ENCODE results near the gene CTBP2. TPM values are rescaled to one million over a fixed set of nuclear protein-coding genes. Genes with fewer than 3 reads are reported as not detected.

CTBP2 gene
- total RNA-seq, 1 experiment from 2014 or later, result 97.2 TPM

DNA sequence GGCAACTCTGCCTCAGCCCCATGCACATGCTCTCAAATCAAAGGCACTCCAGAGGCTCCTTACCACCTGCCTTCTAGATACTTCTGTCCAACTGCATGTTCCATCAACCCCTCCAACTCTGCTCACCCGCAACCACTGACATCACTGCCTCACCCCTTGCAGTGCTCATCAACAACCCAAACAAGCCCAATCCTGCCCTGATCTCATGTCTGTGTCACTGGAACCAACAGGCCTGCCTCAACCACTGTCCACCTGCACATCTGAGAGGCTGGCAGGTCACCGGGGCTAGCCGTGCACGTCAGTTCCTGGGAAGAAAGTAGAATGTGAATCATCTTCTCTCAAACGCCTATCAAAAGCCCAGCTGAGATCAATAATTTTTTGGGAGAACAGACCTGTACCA is 33.3 kb downstream of the CTBP2 start:
- no TSS peak for BruUV-seq (replicated peaks)
- no peaks in the 10 kb centered on the region for H3K4me1 ChIP-seq
- Mint-ChIP-seq H3K9me3 (ENCODE audit: unreplicated experiment) (no peaks in the 10 kb centered on the region), H3K27ac (ENCODE audit: unreplicated experiment) (no peak overlapping the region), H3K27me3 (ENCODE audit: insufficient read depth, unreplicated experiment) (no peaks in the 10 kb centered on the region), H3K4me3 (ENCODE audit: unreplicated experiment) (no peak overlapping the region), H3K36me3 (ENCODE audit: insufficient read depth, unreplicated experiment) (peaks cover 60% of the 10 kb centered on the region), H3K4me1 (ENCODE audit: low read depth, unreplicated experiment) (peaks cover 6% of the 10 kb centered on the region)
- no peaks in the 10 kb centered on the region for H3K27me3 ChIP-seq (replicated peaks; ENCODE audit: control insufficient read depth, insufficient read depth, low read length)
- H3K36me3 ChIP-seq (ENCODE audit: control insufficient read depth, insufficient read depth, low read length), result peaks cover 2% of the 10 kb centered on the region
- no peak for DNase-seq
- intact Hi-C loops (cut with micrococcal nuclease; ENCODE audit: unreplicated experiment), result no loop called here
- CTCF ChIA-PET, result no interaction called here
- TF ChIP-seq, protein P1, sequence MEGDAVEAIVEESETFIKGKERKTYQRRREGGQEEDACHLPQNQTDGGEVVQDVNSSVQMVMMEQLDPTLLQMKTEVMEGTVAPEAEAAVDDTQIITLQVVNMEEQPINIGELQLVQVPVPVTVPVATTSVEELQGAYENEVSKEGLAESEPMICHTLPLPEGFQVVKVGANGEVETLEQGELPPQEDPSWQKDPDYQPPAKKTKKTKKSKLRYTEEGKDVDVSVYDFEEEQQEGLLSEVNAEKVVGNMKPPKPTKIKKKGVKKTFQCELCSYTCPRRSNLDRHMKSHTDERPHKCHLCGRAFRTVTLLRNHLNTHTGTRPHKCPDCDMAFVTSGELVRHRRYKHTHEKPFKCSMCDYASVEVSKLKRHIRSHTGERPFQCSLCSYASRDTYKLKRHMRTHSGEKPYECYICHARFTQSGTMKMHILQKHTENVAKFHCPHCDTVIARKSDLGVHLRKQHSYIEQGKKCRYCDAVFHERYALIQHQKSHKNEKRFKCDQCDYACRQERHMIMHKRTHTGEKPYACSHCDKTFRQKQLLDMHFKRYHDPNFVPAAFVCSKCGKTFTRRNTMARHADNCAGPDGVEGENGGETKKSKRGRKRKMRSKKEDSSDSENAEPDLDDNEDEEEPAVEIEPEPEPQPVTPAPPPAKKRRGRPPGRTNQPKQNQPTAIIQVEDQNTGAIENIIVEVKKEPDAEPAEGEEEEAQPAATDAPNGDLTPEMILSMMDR (IDR thresholded peaks at IDR 0.05; ENCODE audit: insufficient read depth in 1 of 2, low read depth in 1 of 2, low read length in 1 of 2, severe bottlenecking in 1 of 2, unreplicated experiment in 1 of 2), result no peak
- no peak overlapping the region for H3K4me3 ChIP-seq (ENCODE audit: low read depth, low read length)
- no peaks in the 10 kb centered on the region for H3K9me3 ChIP-seq
- POLR2A ChIA-PET, result no interaction called here

DNA sequence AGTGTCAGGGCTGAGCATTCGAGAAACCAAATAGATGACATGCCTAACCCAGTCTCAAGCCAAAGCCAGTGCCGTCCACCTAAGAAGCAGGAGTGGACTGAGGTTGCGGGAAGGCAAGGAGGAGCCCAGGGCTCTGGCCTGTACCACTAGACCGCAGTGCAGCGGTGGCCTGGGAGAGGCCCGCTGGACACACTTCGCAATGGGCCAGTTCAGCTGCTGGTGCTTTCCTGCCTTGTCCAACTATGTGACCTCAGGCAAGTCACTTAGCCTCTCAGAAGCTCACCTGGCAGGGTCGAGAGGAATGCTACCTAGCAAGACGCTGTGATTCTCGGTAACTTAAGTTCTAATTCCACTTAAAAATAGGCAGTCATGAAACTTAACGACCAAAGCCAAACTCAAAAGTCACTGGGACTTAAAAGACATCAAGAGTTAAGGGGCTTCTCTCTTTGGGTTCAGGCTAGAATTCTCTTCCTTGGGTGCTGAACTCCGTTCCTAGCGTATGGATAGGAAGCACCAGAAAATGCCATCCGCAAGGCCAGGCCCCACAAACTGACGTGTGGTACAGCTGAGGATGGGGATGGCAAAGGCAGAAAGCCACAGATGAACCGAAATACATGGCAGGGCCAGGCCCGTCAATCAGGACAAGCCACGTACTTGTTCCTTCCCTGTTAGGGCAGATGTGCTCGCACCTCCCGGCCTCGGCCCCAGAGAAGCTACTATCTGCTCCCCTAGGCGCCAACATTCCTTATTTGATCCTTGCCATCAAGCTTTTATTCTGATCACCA is 34.2 kb downstream of the CTBP2 start:
- no peaks in the 10 kb centered on the region for H3K27me3 Mint-ChIP-seq (ENCODE audit: insufficient read depth, unreplicated experiment)
- peaks cover 60% of the 10 kb centered on the region for H3K36me3 Mint-ChIP-seq (ENCODE audit: insufficient read depth, unreplicated experiment)
- no TSS peak for BruUV-seq (replicated peaks)
- H3K27ac Mint-ChIP-seq (ENCODE audit: unreplicated experiment), result no peak overlapping the region
- H3K9me3 Mint-ChIP-seq (ENCODE audit: unreplicated experiment), result no peaks in the 10 kb centered on the region
- peaks cover 6% of the 10 kb centered on the region for H3K4me1 Mint-ChIP-seq (ENCODE audit: low read depth, unreplicated experiment)
- no peaks in the 10 kb centered on the region for H3K4me1 ChIP-seq
- no peaks in the 10 kb centered on the region for H3K27me3 ChIP-seq (replicated peaks; ENCODE audit: control insufficient read depth, insufficient read depth, low read length)
- no peak for DNase-seq
- CTCF ChIA-PET, result interaction anchor here (0.7 kb wide), 1 partner anchor 78 kb away, joined by 3 read pairs; no protein-coding TSS in a partner anchor
- POLR2A ChIA-PET, result no interaction called here
- TF ChIP-seq, protein P1 (IDR thresholded peaks at IDR 0.05; ENCODE audit: insufficient read depth in 1 of 2, low read depth in 1 of 2, low read length in 1 of 2, severe bottlenecking in 1 of 2, unreplicated experiment in 1 of 2), result no peak
- intact Hi-C loops (cut with micrococcal nuclease; ENCODE audit: unreplicated experiment), result no loop called here
- H3K4me3 ChIP-seq (ENCODE audit: low read depth, low read length), result no peak overlapping the region
- H3K9me3 ChIP-seq, result no peaks in the 10 kb centered on the region
- H3K36me3 ChIP-seq (ENCODE audit: control insufficient read depth, insufficient read depth, low read length), result peaks cover 2% of the 10 kb centered on the region
- no peak overlapping the region for H3K4me3 Mint-ChIP-seq (ENCODE audit: unreplicated experiment)

DNA sequence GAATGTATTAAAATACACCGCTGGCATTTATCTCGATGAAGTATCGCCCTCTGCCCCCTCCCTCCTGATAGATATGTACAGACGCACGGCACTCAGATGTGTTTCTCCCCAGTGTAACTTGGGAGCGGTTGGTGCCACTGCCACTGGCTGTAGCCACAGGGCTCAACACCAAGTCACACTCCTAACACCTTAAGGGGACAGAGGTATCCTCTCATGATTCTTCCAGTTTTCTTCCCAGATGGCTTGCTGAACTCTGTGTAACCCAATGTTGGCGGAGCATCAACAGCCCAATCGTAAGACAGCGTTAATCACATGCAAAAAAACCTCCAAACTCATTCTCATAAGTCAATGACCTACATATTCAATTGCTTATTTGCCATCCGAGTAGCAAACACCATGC is 35.5 kb downstream of the CTBP2 start:
- TF ChIP-seq, protein P1 (IDR thresholded peaks at IDR 0.05; ENCODE audit: insufficient read depth in 1 of 2, low read depth in 1 of 2, low read length in 1 of 2, severe bottlenecking in 1 of 2, unreplicated experiment in 1 of 2), result no peak
- Histone ChIP-seq H3K36me3 (ENCODE audit: control insufficient read depth, insufficient read depth, low read length) (peaks cover 1% of the 10 kb centered on the region), H3K4me1 (0 out of 2 replicates have a peak, but pooled peaks cover 4% of the 10 kb centered on the region), H3K4me3 (ENCODE audit: low read depth, low read length) (no peak overlapping the region), H3K27me3 (replicated peaks; ENCODE audit: control insufficient read depth, insufficient read depth, low read length) (no peaks in the 10 kb centered on the region), H3K9me3 (no peaks in the 10 kb centered on the region)
- no peak for DNase-seq
- Mint-ChIP-seq H3K27me3 (ENCODE audit: insufficient read depth, unreplicated experiment) (no peaks in the 10 kb centered on the region), H3K4me1 (ENCODE audit: low read depth, unreplicated experiment) (peaks cover 6% of the 10 kb centered on the region), H3K4me3 (ENCODE audit: unreplicated experiment) (no peak overlapping the region), H3K27ac (ENCODE audit: unreplicated experiment) (no peak overlapping the region), H3K36me3 (ENCODE audit: insufficient read depth, unreplicated experiment) (peaks cover 49% of the 10 kb centered on the region), H3K9me3 (ENCODE audit: unreplicated experiment) (no peaks in the 10 kb centered on the region)
- intact Hi-C loops (cut with micrococcal nuclease; ENCODE audit: unreplicated experiment), result no loop called here
- ChIA-PET CTCF (no interaction called here), POLR2A (no interaction called here)
- no TSS peak for BruUV-seq (replicated peaks)
